Ovary (tissue), 9 donors: Measurements from ENCODE around the gene VWA2. TPM values are rescaled to one million over a fixed set of nuclear protein-coding genes. Genes with fewer than 3 reads are reported as not detected.

Source experiments
- DNase-seq, 5 donors: peaks; one replicate each; pipeline ENCODE4 v3.0.0-alpha.2; 2019 to 2020
- H3K27ac ChIP-seq, 2 donors: fragments of 200-600 bp; one replicate each; pipeline versions ENCODE4 v1.5.1 to v1.8.0; 2019 to 2022
- H3K27me3 ChIP-seq: fragments of 200-600 bp; one replicate; pipeline ENCODE4 v1.8.0; 2022
- H3K36me3 ChIP-seq: fragments of 200-600 bp; sonication (generic); one replicate; pipeline ENCODE4 v1.5.1; 2019
- H3K4me1 ChIP-seq: one replicate; pipeline ENCODE4 v1.8.1; 2013; ENCODE audit warnings: mild to moderate bottlenecking, moderate library complexity; ENCODE audit not compliant: insufficient read depth
- H3K4me3 ChIP-seq: fragments of 200-600 bp; sonication (generic); one replicate; pipeline ENCODE4 v1.5.1; 2017
- H3K9me3 ChIP-seq, 2 donors: fragments of 200-600 bp in 1 of 2; sonication (generic) in 1 of 2; one replicate each; pipeline versions ENCODE4 v1.5.1 to v1.8.1; 2013 to 2019; ENCODE audit warnings: mild to moderate bottlenecking in 1 of 2, moderate library complexity in 1 of 2
- CTCF ChIP-seq, 3 donors: fragments of 450-650 bp in 2 of 3; fragments of 200-600 bp in 1 of 3; IDR thresholded peaks; one replicate each; pipeline versions ENCODE4 v1.5.1 to v1.8.0; 2016 to 2022; ENCODE audit warnings: antibody characterized with exemption in 3 of 3, mild to moderate bottlenecking in 1 of 3
- EP300 ChIP-seq: sonication (generic); formaldehyde crosslinking; IDR thresholded peaks from one replicate; pipeline ENCODE4 v1.6.1; 2017; ENCODE audit warnings: antibody characterized with exemption
- POLR2A ChIP-seq: fragments of 450-650 bp; IDR thresholded peaks from one replicate; pipeline ENCODE4 v1.6.1; 2017; ENCODE audit warnings: antibody characterized with exemption, mild to moderate bottlenecking, moderate library complexity
- WGBS, 3 donors: extraction: QIAGEN DNeasy Blood & Tissue Kit in 1 of 3; methylation state at CpG; one replicate each; pipeline versions ENCODE4 v1.1.5 to v1.1.7; 2013 to 2017; 5-methylcytosine and 5-hydroxymethylcytosine counted together
- intact Hi-C, 4 donors: fragments of 100-400 bp; cut with DNase I; formaldehyde crosslinking; loops; one replicate each; pipeline versions ENCODE4 v1.11.0 to v1.15.1; 2022 to 2023
- polyA plus RNA-seq, 2 donors: library from polyadenylated mRNA; stranded (reverse); fragments of 200-250 nt in 1 of 2; fragments of 350-450 nt in 1 of 2; fragmentation: Illumina TruSeq in 1 of 2; extraction: RNeasy Lipid Tissue Mini Kit (QIAGEN cat#74804) in 1 of 2; gene quantifications; one replicate each; pipeline ENCODE4 v1.2.3, GENCODE V29; 2013 to 2014
- total RNA-seq, 7 donors: library from RNA; depleted of rRNA in 2 of 7; stranded (reverse); fragments of >200 nt in 2 of 7; fragmentation: NEBNext Ultra II Directional in 3 of 7; extraction: Animal tissue kit (Norgen Biotek cat#: 25700) in 3 of 7; gene quantifications; one replicate each; pipeline versions ENCODE4 v1.1.0 to v1.2.4, GENCODE V29; 2016 to 2023
- donor health status: DM: no; HTN: no; CAD: no; lungs with moderate emphysema.
- donor health status: DM: no; HTN: no; CAD: no.
- donor health status: Bipolar disorder and iron deficiency.
- donor health status: DM: yes; HTN: yes; CAD: no.
- donor health status: DM: no; HTN: no; CAD: no.
- donor health status: DM: yes; HTN: yes; CAD: no.

The VWA2 gene
- total and polyA plus RNA-seq, 9 donors = 0.04 to 11.1 (median 0.72) TPM; not detected in 2

- 86 to 91% (median 89%) methylated on average over 3 of the region's 3 CpGs for WGBS, 3 donors
- no peak overlapping the region for H3K27ac ChIP-seq
- no peak overlapping the region for H3K4me3 ChIP-seq
- H3K27me3 ChIP-seq = no peaks in the 10 kb centered on the region
- peaks cover 4% of the 10 kb centered on the region for H3K4me1 ChIP-seq
- H3K36me3 ChIP-seq = no peaks in the 10 kb centered on the region
- TF ChIP-seq POLR2A (no peak), CTCF (IDR thresholded peaks at IDR 0.05) (no peak), EP300 (no peak)
- no peak for DNase-seq
- intact Hi-C loops = no loop called here
- no peaks in the 10 kb centered on the region for H3K9me3 ChIP-seq
Measured at GRCh38 chr10:114256822-114257221, 17.8 kb downstream of the VWA2 start.

- H3K27me3 ChIP-seq = no peaks in the 10 kb centered on the region
- H3K27ac ChIP-seq = no peak overlapping the region
- no peaks in the 10 kb centered on the region for H3K9me3 ChIP-seq
- TF ChIP-seq CTCF (IDR thresholded peaks at IDR 0.05) = no peak
- no peak for TF ChIP-seq EP300
- no peak for TF ChIP-seq POLR2A
- 39 to 47% (median 42%) methylated on average over 3 of the region's 3 CpGs for WGBS, 3 donors
- no peak overlapping the region for H3K4me3 ChIP-seq
- H3K4me1 ChIP-seq = peaks cover 4% of the 10 kb centered on the region
- no peak for DNase-seq
- intact Hi-C loops = no loop called here
- H3K36me3 ChIP-seq = no peaks in the 10 kb centered on the region
Measured at GRCh38 chr10:114257498-114257897, 18.4 kb downstream of the VWA2 start.

GRCh38 chr10:114258274-114258840 is 19.3 kb downstream of the VWA2 start:
- Histone ChIP-seq H3K27ac (no peak overlapping the region), H3K27me3 (no peaks in the 10 kb centered on the region), H3K36me3 (no peaks in the 10 kb centered on the region), H3K9me3 (no peaks in the 10 kb centered on the region), H3K4me3 (no peak overlapping the region), H3K4me1 (peaks cover 4% of the 10 kb centered on the region)
- 18 to 35% (median 30%) methylated on average over 5 of the region's 5 CpGs for WGBS, 3 donors
- DNase-seq = no peak
- intact Hi-C loops = no loop called here
- no peak for TF ChIP-seq CTCF (IDR thresholded peaks at IDR 0.05)
- no peak for TF ChIP-seq POLR2A
- TF ChIP-seq EP300 = no peak

- DNase-seq = peak in 3 of 5 donors; percentile 40 to 58 (median 46)
- WGBS, 3 donors = 22 to 46% (median 36%) methylated on average over 10 of the region's 10 CpGs
- TF ChIP-seq POLR2A (no peak), EP300 (no peak), CTCF (IDR thresholded peaks at IDR 0.05) (no peak)
- Histone ChIP-seq H3K4me1 (peaks cover 4% of the 10 kb centered on the region), H3K27me3 (no peaks in the 10 kb centered on the region), H3K9me3 (no peaks in the 10 kb centered on the region), H3K4me3 (no peak overlapping the region), H3K36me3 (no peaks in the 10 kb centered on the region), H3K27ac (no peak overlapping the region)
- intact Hi-C loops = loop anchor here in 1 of 4 donors (10.0 kb wide), 1 partner anchor 85 kb away; the partner anchor contains the start of genes CCDC186 and TDRD1
Measured at GRCh38 chr10:114259824-114260223, 20.8 kb downstream of the VWA2 start.
